IMR-90 (cell line): ENCODE data around the gene RPS5.

ENCODE experiments used
- BHLHE40 ChIP-seq: fragments of 150-350 bp; IDR thresholded peaks from 2 replicates; pipeline ENCODE4 v1.6.1; 2016; ENCODE audit warnings: mild to moderate bottlenecking, low read depth, low read length
- CEBPB ChIP-seq: IDR thresholded peaks from 2 replicates; pipeline ENCODE4 v1.6.1; 2012; ENCODE audit warnings: low read depth, low read length, improper control_type of control experiment
- CHD1 ChIP-seq: IDR thresholded peaks from 2 replicates; pipeline ENCODE4 v1.6.1; 2012; ENCODE audit warnings: low read depth, low read length, improper control_type of control experiment
- FOS ChIP-seq: fragments of 150-350 bp; IDR thresholded peaks from 2 replicates; pipeline ENCODE4 v1.6.1; 2016; ENCODE audit warnings: low read depth, low read length
- MAZ ChIP-seq: IDR thresholded peaks from 2 replicates; pipeline ENCODE4 v1.6.1; 2012; ENCODE audit warnings: low read depth, mild to moderate bottlenecking, low read length, improper control_type of control experiment, moderate library complexity, borderline replicate concordance
- MXI1 ChIP-seq: IDR thresholded peaks from 2 replicates; pipeline ENCODE4 v1.6.1; 2012; ENCODE audit warnings: low read depth, mild to moderate bottlenecking, low read length, moderate library complexity, borderline replicate concordance
- POLR2A ChIP-seq: IDR thresholded peaks from 2 replicates; pipeline ENCODE4 v1.6.1; 2012; ENCODE audit warnings: mild to moderate bottlenecking, low read depth, low read length
- RAD21 ChIP-seq: IDR thresholded peaks from 2 replicates; pipeline ENCODE4 v1.6.1; 2012; ENCODE audit warnings: low read length, improper control_type of control experiment
- RCOR1 ChIP-seq: IDR thresholded peaks from 2 replicates; pipeline ENCODE4 v1.6.1; 2012; ENCODE audit warnings: mild to moderate bottlenecking, low read length, improper control_type of control experiment; ENCODE audit not compliant: insufficient replicate concordance
- RFX5 ChIP-seq: IDR thresholded peaks from 2 replicates; pipeline ENCODE4 v1.8.0; 2012; ENCODE audit warnings: low read depth, mild to moderate bottlenecking, low read length, moderate library complexity
- SMC3 ChIP-seq: fragments of 150-350 bp; IDR thresholded peaks from 2 replicates; pipeline ENCODE4 v1.6.1; 2016; ENCODE audit warnings: low read depth, mild to moderate bottlenecking, antibody characterized with exemption, low read length, moderate library complexity
- TF ChIP-seq, protein P1 (sequence below): conservative IDR thresholded peaks from 2 replicates; pipeline ENCODE4 v1.5.1; 2012; ENCODE audit warnings: mild to moderate bottlenecking, low read depth, low read length, improper control_type of control experiment
- TF ChIP-seq, protein P2 (sequence below): fragments of 150-350 bp; IDR thresholded peaks from 2 replicates; pipeline ENCODE4 v1.6.1; 2016; ENCODE audit warnings: low read depth, mild to moderate bottlenecking, low read length, moderate library complexity, borderline replicate concordance
- TF ChIP-seq, protein P3 (sequence below): fragments of 150-350 bp; IDR thresholded peaks from 2 replicates; pipeline ENCODE4 v1.6.1; 2017; ENCODE audit warnings: mild to moderate bottlenecking, antibody characterized with exemption, low read length, low read depth

DNA sequence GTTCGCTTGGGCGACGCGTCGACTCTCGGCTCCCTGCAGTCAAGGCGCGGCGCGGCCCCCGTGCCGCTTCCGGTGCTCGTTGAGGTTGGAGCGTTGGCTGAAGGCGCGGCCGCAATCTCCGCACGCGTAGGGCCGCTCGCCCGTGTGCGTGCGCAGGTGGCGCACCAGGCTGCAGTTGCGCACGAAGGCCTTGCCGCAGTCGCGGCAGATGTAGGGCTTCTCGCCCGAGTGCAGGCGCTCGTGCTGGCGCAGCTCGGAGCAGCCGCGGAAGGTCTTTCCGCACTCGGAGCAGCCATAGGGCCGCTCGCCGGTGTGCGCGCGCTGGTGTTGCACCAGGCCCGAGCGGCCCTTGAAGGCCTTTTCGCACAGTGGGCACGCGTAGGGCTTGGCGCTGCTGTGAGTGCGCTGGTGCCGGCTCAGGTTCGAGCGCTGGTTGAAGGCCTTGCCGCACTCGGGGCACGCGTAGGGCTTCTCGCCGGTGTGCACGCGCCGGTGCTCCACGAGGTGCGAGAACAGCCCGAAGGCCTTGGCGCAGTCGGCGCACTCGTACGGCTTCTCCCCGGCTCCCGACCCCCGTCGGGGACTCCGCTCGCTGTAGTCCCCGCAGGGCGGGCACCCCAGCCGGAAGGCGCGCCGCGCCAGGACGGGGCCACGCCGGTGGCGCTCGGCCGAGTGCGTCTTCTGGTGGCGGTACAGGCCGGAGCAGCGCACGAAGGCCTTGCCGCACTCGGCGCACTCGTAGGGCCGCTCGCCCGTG is 19.2 kb upstream of the RPS5 start:
- TF ChIP-seq, protein P1, sequence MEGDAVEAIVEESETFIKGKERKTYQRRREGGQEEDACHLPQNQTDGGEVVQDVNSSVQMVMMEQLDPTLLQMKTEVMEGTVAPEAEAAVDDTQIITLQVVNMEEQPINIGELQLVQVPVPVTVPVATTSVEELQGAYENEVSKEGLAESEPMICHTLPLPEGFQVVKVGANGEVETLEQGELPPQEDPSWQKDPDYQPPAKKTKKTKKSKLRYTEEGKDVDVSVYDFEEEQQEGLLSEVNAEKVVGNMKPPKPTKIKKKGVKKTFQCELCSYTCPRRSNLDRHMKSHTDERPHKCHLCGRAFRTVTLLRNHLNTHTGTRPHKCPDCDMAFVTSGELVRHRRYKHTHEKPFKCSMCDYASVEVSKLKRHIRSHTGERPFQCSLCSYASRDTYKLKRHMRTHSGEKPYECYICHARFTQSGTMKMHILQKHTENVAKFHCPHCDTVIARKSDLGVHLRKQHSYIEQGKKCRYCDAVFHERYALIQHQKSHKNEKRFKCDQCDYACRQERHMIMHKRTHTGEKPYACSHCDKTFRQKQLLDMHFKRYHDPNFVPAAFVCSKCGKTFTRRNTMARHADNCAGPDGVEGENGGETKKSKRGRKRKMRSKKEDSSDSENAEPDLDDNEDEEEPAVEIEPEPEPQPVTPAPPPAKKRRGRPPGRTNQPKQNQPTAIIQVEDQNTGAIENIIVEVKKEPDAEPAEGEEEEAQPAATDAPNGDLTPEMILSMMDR = no peak
- TF ChIP-seq CEBPB = no peak
- TF ChIP-seq POLR2A = no peak
- no peak for TF ChIP-seq RFX5
- TF ChIP-seq MXI1 = no peak
- TF ChIP-seq BHLHE40 = no peak
- TF ChIP-seq, protein P2, sequence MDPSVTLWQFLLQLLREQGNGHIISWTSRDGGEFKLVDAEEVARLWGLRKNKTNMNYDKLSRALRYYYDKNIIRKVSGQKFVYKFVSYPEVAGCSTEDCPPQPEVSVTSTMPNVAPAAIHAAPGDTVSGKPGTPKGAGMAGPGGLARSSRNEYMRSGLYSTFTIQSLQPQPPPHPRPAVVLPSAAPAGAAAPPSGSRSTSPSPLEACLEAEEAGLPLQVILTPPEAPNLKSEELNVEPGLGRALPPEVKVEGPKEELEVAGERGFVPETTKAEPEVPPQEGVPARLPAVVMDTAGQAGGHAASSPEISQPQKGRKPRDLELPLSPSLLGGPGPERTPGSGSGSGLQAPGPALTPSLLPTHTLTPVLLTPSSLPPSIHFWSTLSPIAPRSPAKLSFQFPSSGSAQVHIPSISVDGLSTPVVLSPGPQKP = no peak
- TF ChIP-seq RAD21 = no peak
- TF ChIP-seq SMC3 = no peak
- TF ChIP-seq FOS = no peak
- no peak for TF ChIP-seq CHD1
- TF ChIP-seq, protein P3, sequence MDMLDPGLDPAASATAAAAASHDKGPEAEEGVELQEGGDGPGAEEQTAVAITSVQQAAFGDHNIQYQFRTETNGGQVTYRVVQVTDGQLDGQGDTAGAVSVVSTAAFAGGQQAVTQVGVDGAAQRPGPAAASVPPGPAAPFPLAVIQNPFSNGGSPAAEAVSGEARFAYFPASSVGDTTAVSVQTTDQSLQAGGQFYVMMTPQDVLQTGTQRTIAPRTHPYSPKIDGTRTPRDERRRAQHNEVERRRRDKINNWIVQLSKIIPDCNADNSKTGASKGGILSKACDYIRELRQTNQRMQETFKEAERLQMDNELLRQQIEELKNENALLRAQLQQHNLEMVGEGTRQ = no peak
- no peak for TF ChIP-seq RCOR1
- no peak for TF ChIP-seq MAZ
